ENCODE data around the gene SPON1. TPM values are rescaled to one million over a fixed set of nuclear protein-coding genes. Genes with fewer than 3 reads are reported as not detected.

Gene SPON1
- total RNA-seq, 1 experiment from 2014 or later = 0.10 TPM

- peaks cover 2% of the 10 kb centered on the region; the same call in 1 of the 2 replicates for H3K27me3 ChIP-seq (ENCODE audit: control insufficient read depth, insufficient read depth, low read length)
- POLR2A ChIA-PET = no interaction called here
- H3K4me3 ChIP-seq (ENCODE audit: low read depth in 2 of 2, low read length in 2 of 2) = no peak overlapping the region
- in situ Hi-C loops (cut with HindIII; ENCODE audit: low pct_unique_long_range_greater_than_20kb, low sequenced_read_pairs) = no loop called here
- ATAC-seq = peak; percentile 42; the same call in 1 of the 2 replicates
- intact Hi-C loops (cut with micrococcal nuclease; ENCODE audit: unreplicated experiment) = no loop called here
- CTCF ChIA-PET = no interaction called here
- BruUV-seq (replicated peaks) = no TSS peak
- TF ChIP-seq REST (IDR thresholded peaks at IDR 0.05; ENCODE audit: insufficient read depth in 1 of 2, low read depth in 2 of 2, low read length in 1 of 2) (no peak), CTCF (IDR thresholded peaks at IDR 0.05) (no peak), POLR2AphosphoS5 (IDR thresholded peaks at IDR 0.05; ENCODE audit: low read depth, low read length) (no peak), SIN3A (IDR thresholded peaks at IDR 0.05; ENCODE audit: borderline replicate concordance, insufficient read depth, low read depth, low read length) (no peak), TCF7L2 (IDR thresholded peaks at IDR 0.05; ENCODE audit: low read depth, low read length) (no peak)
- no peak overlapping the region for H3K27ac ChIP-seq (ENCODE audit: low read length)
- no peaks in the 10 kb centered on the region for H3K9me3 ChIP-seq (ENCODE audit: control insufficient read depth, insufficient read depth, low read depth, low read length)
- H3K36me3 ChIP-seq (ENCODE audit: control insufficient read depth, insufficient read depth, low read length) = no peaks in the 10 kb centered on the region
- DNase-seq (ENCODE audit: low read depth, low spot score) = no peak
- no peaks in the 10 kb centered on the region for H3K4me1 ChIP-seq (ENCODE audit: control insufficient read depth, insufficient read depth, low read length)
Measured at GRCh38 chr11:14102766-14103165, 140.2 kb downstream of the SPON1 start.

- in situ Hi-C loops (cut with HindIII; ENCODE audit: low pct_unique_long_range_greater_than_20kb, low sequenced_read_pairs) = no loop called here
Measured at GRCh38 chr11:14105446-14105845, 142.9 kb downstream of the SPON1 start.

More at GRCh38 chr11:14105446-14105845, 142.9 kb downstream of the SPON1 start:
- CTCF ChIA-PET = no interaction called here
- peaks cover 4% of the 10 kb centered on the region for H3K27me3 ChIP-seq (ENCODE audit: control insufficient read depth, insufficient read depth, low read length)
- H3K9me3 ChIP-seq (ENCODE audit: control insufficient read depth, insufficient read depth, low read depth, low read length) = no peaks in the 10 kb centered on the region
- H3K4me1 ChIP-seq (ENCODE audit: control insufficient read depth, insufficient read depth, low read length) = no peaks in the 10 kb centered on the region
- H3K4me3 ChIP-seq (ENCODE audit: low read depth in 2 of 2, low read length in 2 of 2) = no peak overlapping the region
- no peak for TF ChIP-seq REST (IDR thresholded peaks at IDR 0.05; ENCODE audit: insufficient read depth in 1 of 2, low read depth in 2 of 2, low read length in 1 of 2)
- no peak for TF ChIP-seq POLR2AphosphoS5 (IDR thresholded peaks at IDR 0.05; ENCODE audit: low read depth, low read length)
- TF ChIP-seq TCF7L2 (IDR thresholded peaks at IDR 0.05; ENCODE audit: low read depth, low read length) = no peak
- no peak for TF ChIP-seq CTCF (IDR thresholded peaks at IDR 0.05)
- intact Hi-C loops (cut with micrococcal nuclease; ENCODE audit: unreplicated experiment) = no loop called here
- no TSS peak for BruUV-seq (replicated peaks)
- POLR2A ChIA-PET = no interaction called here
- no peak for DNase-seq (ENCODE audit: low read depth, low spot score)
- ATAC-seq = no peak
- H3K27ac ChIP-seq (ENCODE audit: low read length) = no peak overlapping the region
- H3K36me3 ChIP-seq (ENCODE audit: control insufficient read depth, insufficient read depth, low read length) = no peaks in the 10 kb centered on the region
